Measurements from ENCODE around the gene PKD1. TPM values are rescaled to one million over a fixed set of nuclear protein-coding genes. Genes with fewer than 3 reads are reported as not detected.

PKD1 gene
- total RNA-seq, 4 donors from 2014 or later: 168 to 376 (median 339) TPM

DNA sequence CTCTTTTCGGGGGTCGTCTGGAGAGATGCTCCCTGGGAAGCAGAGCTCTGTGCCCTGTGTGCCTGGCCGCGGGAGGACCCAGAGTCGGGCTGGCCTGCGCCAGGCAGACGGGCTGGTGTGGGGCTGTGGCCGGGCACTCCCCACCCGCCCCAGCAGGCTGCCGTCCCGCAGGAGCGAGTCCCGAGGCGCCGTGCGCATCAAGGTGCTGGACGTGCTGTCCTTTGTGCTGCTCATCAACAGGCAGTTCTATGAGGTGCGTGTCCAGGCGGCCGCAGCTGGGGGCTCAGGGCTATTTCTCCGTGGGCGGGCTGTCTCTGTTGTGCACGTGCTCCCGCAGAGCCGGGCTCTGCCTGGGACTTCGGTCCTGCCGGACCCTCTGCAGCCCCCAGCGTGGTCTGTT, 72.9 kb downstream of the PKD1 start:
- intact Hi-C loops (cut with DNase I; ENCODE audit: low total_unique reads) (no loop called here), in situ Hi-C loops (cut with MboI; ENCODE audit: low sequenced_read_pairs in 4 of 4) (no loop called here)
- no peak for DNase-seq
- no peak overlapping the region for H3K4me3 ChIP-seq
- TF ChIP-seq, protein P1, sequence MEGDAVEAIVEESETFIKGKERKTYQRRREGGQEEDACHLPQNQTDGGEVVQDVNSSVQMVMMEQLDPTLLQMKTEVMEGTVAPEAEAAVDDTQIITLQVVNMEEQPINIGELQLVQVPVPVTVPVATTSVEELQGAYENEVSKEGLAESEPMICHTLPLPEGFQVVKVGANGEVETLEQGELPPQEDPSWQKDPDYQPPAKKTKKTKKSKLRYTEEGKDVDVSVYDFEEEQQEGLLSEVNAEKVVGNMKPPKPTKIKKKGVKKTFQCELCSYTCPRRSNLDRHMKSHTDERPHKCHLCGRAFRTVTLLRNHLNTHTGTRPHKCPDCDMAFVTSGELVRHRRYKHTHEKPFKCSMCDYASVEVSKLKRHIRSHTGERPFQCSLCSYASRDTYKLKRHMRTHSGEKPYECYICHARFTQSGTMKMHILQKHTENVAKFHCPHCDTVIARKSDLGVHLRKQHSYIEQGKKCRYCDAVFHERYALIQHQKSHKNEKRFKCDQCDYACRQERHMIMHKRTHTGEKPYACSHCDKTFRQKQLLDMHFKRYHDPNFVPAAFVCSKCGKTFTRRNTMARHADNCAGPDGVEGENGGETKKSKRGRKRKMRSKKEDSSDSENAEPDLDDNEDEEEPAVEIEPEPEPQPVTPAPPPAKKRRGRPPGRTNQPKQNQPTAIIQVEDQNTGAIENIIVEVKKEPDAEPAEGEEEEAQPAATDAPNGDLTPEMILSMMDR (IDR thresholded peaks at IDR 0.05 in 4 of 5, conservative IDR thresholded peaks at IDR 0.05 in 1 of 5): no peak
- no peak for TF ChIP-seq POLR2A (IDR thresholded peaks at IDR 0.05)
- no peak overlapping the region for H3K27ac ChIP-seq
- peaks cover 0 to 68% of the 10 kb centered on the region in 2 donors for H3K36me3 ChIP-seq
- H3K9me3 ChIP-seq: no peaks in the 10 kb centered on the region
- no peaks in the 10 kb centered on the region for H3K4me1 ChIP-seq
- ATAC-seq: no peak
- H3K27me3 ChIP-seq: no peaks in the 10 kb centered on the region

DNA sequence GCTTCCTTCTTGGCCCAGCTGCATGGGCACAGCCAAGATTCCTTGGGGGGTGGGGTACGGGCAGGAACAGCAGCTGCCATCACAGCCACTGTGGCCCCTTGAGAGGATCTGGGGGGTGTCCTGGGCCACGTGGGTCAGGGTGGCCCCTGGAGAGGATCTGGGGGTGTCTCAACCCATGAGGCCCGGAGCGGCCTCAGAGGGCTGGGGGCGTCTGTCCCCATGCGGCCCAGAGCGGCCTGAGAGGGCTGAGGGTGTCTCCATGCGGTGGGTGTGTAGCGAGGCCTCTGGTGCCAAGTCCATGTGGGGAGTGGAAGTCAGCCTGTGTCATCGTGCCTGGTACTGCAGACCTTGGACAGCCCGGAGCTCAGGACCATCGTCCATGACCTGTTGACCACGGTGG, 74.2 kb downstream of the PKD1 start:
- Histone ChIP-seq H3K4me1 (no peaks in the 10 kb centered on the region), H3K27me3 (no peaks in the 10 kb centered on the region), H3K4me3 (no peak overlapping the region), H3K9me3 (no peaks in the 10 kb centered on the region), H3K36me3 (peaks cover 0 to 64% of the 10 kb centered on the region in 2 donors), H3K27ac (no peak overlapping the region)
- DNase-seq: no peak
- in situ Hi-C loops (cut with MboI; ENCODE audit: low sequenced_read_pairs in 4 of 4): no loop called here
- no peak for ATAC-seq
- TF ChIP-seq, protein P1 (IDR thresholded peaks at IDR 0.05 in 4 of 5, conservative IDR thresholded peaks at IDR 0.05 in 1 of 5): no peak
- intact Hi-C loops (cut with DNase I; ENCODE audit: low total_unique reads): no loop called here

DNA sequence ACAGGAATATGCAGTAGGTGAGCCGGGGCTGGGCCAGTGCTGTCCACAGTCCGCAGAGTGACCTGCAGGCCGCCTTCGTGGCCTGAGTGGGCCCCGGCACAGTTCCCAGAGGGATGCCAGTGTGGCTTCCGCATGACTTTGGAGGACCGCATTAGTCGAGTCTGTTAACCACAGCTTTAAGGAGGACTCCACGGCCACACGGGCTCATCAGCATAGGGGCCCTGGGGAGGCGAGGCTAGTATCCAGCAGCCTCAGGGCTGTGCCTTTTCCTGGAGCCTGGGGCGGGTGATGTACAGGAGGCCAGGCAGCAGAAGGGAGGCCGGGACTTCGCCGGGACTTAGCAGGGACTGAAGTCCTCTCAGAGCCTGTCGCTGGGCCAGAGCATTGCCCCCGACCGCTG, 74.7 kb downstream of the PKD1 start:
- Histone ChIP-seq H3K4me1 (no peaks in the 10 kb centered on the region), H3K27me3 (no peaks in the 10 kb centered on the region), H3K4me3 (no peak overlapping the region), H3K27ac (no peak overlapping the region), H3K9me3 (no peaks in the 10 kb centered on the region), H3K36me3 (peaks cover 0 to 59% of the 10 kb centered on the region in 2 donors)
- intact Hi-C loops (cut with DNase I; ENCODE audit: low total_unique reads) (no loop called here), in situ Hi-C loops (cut with MboI; ENCODE audit: low sequenced_read_pairs in 4 of 4) (no loop called here)
- ATAC-seq (no peak), DNase-seq (no peak)
- TF ChIP-seq, protein P1 (IDR thresholded peaks at IDR 0.05 in 4 of 5, conservative IDR thresholded peaks at IDR 0.05 in 1 of 5): no peak
- no peak for TF ChIP-seq POLR2A (IDR thresholded peaks at IDR 0.05)

DNA sequence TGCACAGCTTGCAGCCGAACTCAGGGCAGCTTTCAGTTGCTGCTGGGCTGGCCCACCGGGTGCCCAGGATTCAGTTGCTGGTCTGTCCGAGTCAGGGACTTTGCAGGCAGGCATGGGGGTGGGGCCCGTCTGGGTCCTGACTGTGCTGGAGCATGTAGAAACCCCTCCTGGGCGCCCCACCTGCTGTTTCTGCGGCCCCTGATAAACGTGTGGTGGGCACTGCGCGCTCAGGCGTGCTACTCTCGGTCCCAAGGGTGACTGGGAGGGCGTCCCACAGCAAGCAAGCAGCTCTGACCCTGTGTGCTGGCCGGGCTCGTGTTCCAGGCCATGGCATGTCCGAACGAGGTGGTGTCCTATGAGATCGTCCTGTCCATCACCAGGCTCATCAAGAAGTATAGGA, 75.4 kb downstream of the PKD1 start:
- Histone ChIP-seq H3K9me3 (no peaks in the 10 kb centered on the region), H3K4me3 (no peak overlapping the region), H3K4me1 (no peaks in the 10 kb centered on the region), H3K27ac (no peak overlapping the region), H3K27me3 (no peaks in the 10 kb centered on the region), H3K36me3 (peaks cover 0 to 52% of the 10 kb centered on the region in 2 donors)
- TF ChIP-seq POLR2A (IDR thresholded peaks at IDR 0.05): no peak
- TF ChIP-seq, protein P1 (IDR thresholded peaks at IDR 0.05 in 4 of 5, conservative IDR thresholded peaks at IDR 0.05 in 1 of 5): no peak
- DNase-seq: no peak
- no peak for ATAC-seq
- intact Hi-C loops (cut with DNase I; ENCODE audit: low total_unique reads) (no loop called here), in situ Hi-C loops (cut with MboI; ENCODE audit: low sequenced_read_pairs in 4 of 4) (no loop called here)

DNA sequence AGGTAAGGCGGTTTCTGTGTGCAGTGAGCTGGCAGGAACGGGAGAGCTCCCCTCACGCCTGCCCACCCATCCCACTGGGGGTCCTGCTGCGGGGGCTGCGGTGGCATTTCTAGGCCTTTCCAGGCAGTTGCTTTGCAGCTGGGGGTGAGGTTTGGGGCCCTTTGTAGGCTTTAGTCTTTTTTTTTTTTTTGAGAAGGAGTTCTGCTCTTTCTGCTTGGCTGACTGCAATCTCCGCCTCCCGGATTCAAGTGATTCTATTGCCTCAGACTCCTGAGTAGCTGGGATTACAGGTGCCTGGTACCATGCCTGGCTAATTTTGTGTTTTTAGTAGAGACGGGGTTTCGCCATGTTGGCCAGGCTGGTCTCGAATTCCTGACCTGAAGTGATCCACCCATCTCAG, 76.8 kb downstream of the PKD1 start:
- ATAC-seq (no peak), DNase-seq (no peak)
- no peaks in the 10 kb centered on the region for H3K4me1 ChIP-seq
- H3K36me3 ChIP-seq: peaks cover 0 to 47% of the 10 kb centered on the region in 2 donors
- no peaks in the 10 kb centered on the region for H3K9me3 ChIP-seq
- TF ChIP-seq POLR2A (IDR thresholded peaks at IDR 0.05): no peak
- TF ChIP-seq, protein P1 (IDR thresholded peaks at IDR 0.05 in 4 of 5, conservative IDR thresholded peaks at IDR 0.05 in 1 of 5): no peak
- in situ Hi-C loops (cut with MboI; ENCODE audit: low sequenced_read_pairs in 4 of 4): no loop called here
- H3K27ac ChIP-seq: no peak overlapping the region
- intact Hi-C loops (cut with DNase I; ENCODE audit: low total_unique reads): no loop called here
- no peaks in the 10 kb centered on the region for H3K27me3 ChIP-seq
- H3K4me3 ChIP-seq: no peak overlapping the region
